ENCODE measurements around the gene CTDP1. TPM values are rescaled to one million over a fixed set of nuclear protein-coding genes. Genes with fewer than 3 reads are reported as not detected.

The CTDP1 gene
- total RNA-seq, 3 donors from 2014 or later, result 15.0 to 21.0 (median 19.9) TPM

DNA sequence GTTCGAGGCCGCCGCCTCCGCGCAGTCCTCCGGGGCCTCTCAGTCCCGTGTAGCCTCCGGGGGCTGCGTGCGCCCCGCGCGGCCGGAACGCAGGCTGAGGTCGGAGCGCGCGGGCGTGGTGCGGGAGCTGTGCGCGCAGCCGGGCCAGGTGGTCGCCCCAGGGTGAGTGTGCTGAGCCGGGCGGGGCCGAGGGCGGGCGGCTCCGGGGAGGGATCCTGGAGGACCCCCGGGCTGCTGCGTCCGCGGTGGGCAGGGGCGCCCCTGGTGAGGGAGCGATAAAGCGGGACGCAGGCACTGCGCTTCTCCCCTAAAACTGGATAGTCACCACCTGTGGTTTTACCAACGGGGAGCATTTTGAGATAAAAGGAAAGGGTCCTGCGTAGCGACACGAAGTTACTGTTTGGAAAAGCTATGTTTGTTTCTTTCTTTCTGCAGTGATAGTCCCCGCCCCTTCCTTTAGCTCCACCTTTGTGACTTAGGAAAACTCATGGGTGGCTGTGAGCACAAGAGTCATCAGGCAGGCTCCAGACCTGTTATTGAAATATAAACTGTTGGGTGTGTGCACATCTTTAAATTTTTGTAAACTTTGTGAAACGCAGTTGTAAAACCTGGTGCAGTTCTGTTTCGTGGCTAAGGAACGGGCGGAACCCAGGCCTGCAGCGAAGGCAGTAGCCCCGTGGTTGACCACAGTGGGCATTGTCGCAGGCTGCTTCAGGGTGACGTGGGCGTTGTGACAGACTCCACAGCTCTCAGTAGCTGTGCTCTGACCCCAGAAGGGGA lies 687 bp downstream of the CTDP1 start:
- Histone ChIP-seq H3K27ac (peak overlapping the region; percentile 97 to 98), H3K4me1 (peaks cover 5 to 23% of the 10 kb centered on the region in 2 donors), H3K36me3 (no peaks in the 10 kb centered on the region), H3K4me3 (peak overlapping the region; percentile 86 to 98 (median 97)), H3K9me3 (no peaks in the 10 kb centered on the region), H3K27me3 (no peaks in the 10 kb centered on the region)
- TF ChIP-seq, protein P1, sequence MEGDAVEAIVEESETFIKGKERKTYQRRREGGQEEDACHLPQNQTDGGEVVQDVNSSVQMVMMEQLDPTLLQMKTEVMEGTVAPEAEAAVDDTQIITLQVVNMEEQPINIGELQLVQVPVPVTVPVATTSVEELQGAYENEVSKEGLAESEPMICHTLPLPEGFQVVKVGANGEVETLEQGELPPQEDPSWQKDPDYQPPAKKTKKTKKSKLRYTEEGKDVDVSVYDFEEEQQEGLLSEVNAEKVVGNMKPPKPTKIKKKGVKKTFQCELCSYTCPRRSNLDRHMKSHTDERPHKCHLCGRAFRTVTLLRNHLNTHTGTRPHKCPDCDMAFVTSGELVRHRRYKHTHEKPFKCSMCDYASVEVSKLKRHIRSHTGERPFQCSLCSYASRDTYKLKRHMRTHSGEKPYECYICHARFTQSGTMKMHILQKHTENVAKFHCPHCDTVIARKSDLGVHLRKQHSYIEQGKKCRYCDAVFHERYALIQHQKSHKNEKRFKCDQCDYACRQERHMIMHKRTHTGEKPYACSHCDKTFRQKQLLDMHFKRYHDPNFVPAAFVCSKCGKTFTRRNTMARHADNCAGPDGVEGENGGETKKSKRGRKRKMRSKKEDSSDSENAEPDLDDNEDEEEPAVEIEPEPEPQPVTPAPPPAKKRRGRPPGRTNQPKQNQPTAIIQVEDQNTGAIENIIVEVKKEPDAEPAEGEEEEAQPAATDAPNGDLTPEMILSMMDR (IDR thresholded peaks at IDR 0.05), result no peak
- TF ChIP-seq POLR2A (IDR thresholded peaks at IDR 0.05) (no peak), POLR2AphosphoS5 (IDR thresholded peaks at IDR 0.05) (no peak)
- DNase-seq (ENCODE audit: low spot score in 2 of 2), result peak in 1 of 2 donors; percentile 47
- intact Hi-C loops (cut with DNase I; ENCODE audit: low total_unique reads), result no loop called here

DNA sequence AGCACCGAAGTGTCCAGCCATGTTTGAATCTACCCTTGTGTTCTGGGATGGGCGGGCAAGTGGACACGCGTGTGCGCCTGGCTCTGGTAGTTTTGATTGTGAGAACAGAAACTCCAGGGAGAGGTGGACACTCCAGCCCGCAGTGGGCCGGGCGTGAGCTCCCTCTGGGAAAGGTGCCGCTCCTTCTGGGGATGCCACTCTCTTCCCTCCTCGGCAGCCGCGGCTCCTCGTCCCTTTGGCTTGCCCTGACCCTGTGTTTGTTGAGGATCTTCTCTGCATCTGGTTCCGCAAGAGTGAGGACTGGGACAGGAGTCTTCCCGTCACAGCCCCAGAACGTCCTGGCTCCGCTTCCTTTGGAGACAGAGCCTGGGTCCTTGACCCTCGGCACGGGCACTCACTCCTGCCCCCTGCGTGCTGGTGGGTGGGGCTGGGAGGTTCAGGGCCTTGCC lies 1.3 kb downstream of the CTDP1 start:
- no peak overlapping the region for H3K27ac ChIP-seq
- DNase-seq (ENCODE audit: low spot score in 2 of 2), result no peak
- no peak for TF ChIP-seq POLR2AphosphoS5 (IDR thresholded peaks at IDR 0.05)
- no peak for TF ChIP-seq POLR2A (IDR thresholded peaks at IDR 0.05)
- TF ChIP-seq, protein P1 (IDR thresholded peaks at IDR 0.05), result no peak

GRCh38 chr18:79681484-79682387 lies 2.1 kb downstream of the CTDP1 start:
- H3K27ac ChIP-seq, result no peak overlapping the region
- H3K27me3 ChIP-seq, result no peaks in the 10 kb centered on the region
- TF ChIP-seq POLR2A (IDR thresholded peaks at IDR 0.05), result no peak
- TF ChIP-seq POLR2AphosphoS5 (IDR thresholded peaks at IDR 0.05), result no peak
- TF ChIP-seq, protein P1 (IDR thresholded peaks at IDR 0.05), result no peak
- no peak for DNase-seq (ENCODE audit: low spot score in 2 of 2)
- peak overlapping the region in 2 of 3 donors; percentile 97 to 98 for H3K4me3 ChIP-seq
- peaks cover 5 to 23% of the 10 kb centered on the region in 2 donors for H3K4me1 ChIP-seq
- intact Hi-C loops (cut with DNase I; ENCODE audit: low total_unique reads), result no loop called here
- H3K9me3 ChIP-seq, result no peaks in the 10 kb centered on the region
- H3K36me3 ChIP-seq, result no peaks in the 10 kb centered on the region

More for the DNA sequence above, 1.3 kb downstream of the CTDP1 start:
- H3K27me3 ChIP-seq, result no peaks in the 10 kb centered on the region
- H3K4me3 ChIP-seq, result peak overlapping the region; percentile 86 to 98 (median 97)
- H3K36me3 ChIP-seq, result no peaks in the 10 kb centered on the region
- peaks cover 5 to 23% of the 10 kb centered on the region in 2 donors for H3K4me1 ChIP-seq
- no peaks in the 10 kb centered on the region for H3K9me3 ChIP-seq
- intact Hi-C loops (cut with DNase I; ENCODE audit: low total_unique reads), result no loop called here

- Histone ChIP-seq H3K4me3 (no peak overlapping the region), H3K9me3 (no peaks in the 10 kb centered on the region), H3K36me3 (no peaks in the 10 kb centered on the region), H3K27me3 (no peaks in the 10 kb centered on the region), H3K4me1 (peaks cover 5 to 19% of the 10 kb centered on the region in 2 donors), H3K27ac (no peak overlapping the region)
- TF ChIP-seq, protein P1 (IDR thresholded peaks at IDR 0.05), result no peak
- TF ChIP-seq POLR2AphosphoS5 (IDR thresholded peaks at IDR 0.05) (no peak), POLR2A (IDR thresholded peaks at IDR 0.05) (no peak)
- DNase-seq (ENCODE audit: low spot score in 2 of 2), result no peak
- intact Hi-C loops (cut with DNase I; ENCODE audit: low total_unique reads), result no loop called here
These were observed 2.9 kb downstream of the CTDP1 start for GRCh38 chr18:79682481-79682880.
